Testis (tissue), 2 donors: ENCODE results near the gene WWC1.

Experiments
- POLR2A ChIP-seq: fragments of 450-650 bp; IDR thresholded peaks from one replicate; pipeline ENCODE4 v1.6.1; 2017; ENCODE audit warnings: antibody characterized with exemption, mild to moderate bottlenecking, moderate library complexity
- TF ChIP-seq, protein P1 (sequence below), 3 experiments: fragments of 450-650 bp in 2 of 3; fragments of 200-600 bp in 1 of 3; sonication (generic) in 1 of 3; IDR thresholded peaks; one replicate each; pipeline ENCODE4 v1.5.1; 2016 to 2019; ENCODE audit warnings: antibody characterized with exemption in 3 of 3, mild to moderate bottlenecking in 2 of 3, moderate library complexity in 1 of 3

DNA sequence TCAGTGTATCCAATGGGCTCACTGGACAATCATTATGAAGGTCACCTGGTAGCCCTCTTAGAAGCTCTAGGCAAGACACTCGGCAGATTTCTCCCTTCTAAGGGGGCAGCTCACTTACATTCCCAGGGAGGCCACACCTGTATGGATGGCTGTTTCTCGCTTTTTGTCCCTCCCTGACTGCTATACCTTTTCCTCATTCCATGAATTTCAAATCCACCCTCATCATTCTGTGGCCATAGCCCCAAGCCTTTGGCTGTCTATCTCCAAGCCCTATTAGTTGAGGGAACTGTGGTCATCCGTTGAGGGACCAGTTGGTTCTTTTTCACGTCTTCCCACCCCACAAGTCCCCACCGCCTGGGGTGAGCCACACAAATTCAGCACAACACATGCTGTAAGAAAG is 109.8 kb downstream of the WWC1 start:
- TF ChIP-seq, protein P1, sequence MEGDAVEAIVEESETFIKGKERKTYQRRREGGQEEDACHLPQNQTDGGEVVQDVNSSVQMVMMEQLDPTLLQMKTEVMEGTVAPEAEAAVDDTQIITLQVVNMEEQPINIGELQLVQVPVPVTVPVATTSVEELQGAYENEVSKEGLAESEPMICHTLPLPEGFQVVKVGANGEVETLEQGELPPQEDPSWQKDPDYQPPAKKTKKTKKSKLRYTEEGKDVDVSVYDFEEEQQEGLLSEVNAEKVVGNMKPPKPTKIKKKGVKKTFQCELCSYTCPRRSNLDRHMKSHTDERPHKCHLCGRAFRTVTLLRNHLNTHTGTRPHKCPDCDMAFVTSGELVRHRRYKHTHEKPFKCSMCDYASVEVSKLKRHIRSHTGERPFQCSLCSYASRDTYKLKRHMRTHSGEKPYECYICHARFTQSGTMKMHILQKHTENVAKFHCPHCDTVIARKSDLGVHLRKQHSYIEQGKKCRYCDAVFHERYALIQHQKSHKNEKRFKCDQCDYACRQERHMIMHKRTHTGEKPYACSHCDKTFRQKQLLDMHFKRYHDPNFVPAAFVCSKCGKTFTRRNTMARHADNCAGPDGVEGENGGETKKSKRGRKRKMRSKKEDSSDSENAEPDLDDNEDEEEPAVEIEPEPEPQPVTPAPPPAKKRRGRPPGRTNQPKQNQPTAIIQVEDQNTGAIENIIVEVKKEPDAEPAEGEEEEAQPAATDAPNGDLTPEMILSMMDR (IDR thresholded peaks at IDR 0.05) = no peak
- TF ChIP-seq POLR2A = no peak
